BJ (cell line): Measurements from ENCODE around the gene FOXC2. TPM values are rescaled to one million over a fixed set of nuclear protein-coding genes. Genes with fewer than 3 reads are reported as not detected.

ENCODE experiments used
- CTCF ChIA-PET: fragments of 350-600 bp; formaldehyde crosslinking; extraction: SDS; loops from one replicate; lab custom pipeline; 2021; ENCODE audit warnings: antibody characterized with exemption, inconsistent platforms; lab: Yijun Ruan, JAX
- POLR2A ChIA-PET: fragments of 300-600 bp; sonication (Branson Sonifier 250); formaldehyde crosslinking; extraction: SDS; loops from one replicate; lab custom pipeline; 2021; ENCODE audit warnings: antibody characterized with exemption; lab: Charles Lee
- DNase-seq: peaks from one replicate; pipeline ENCODE4 v3.0.0-alpha.2; 2011; ENCODE audit warnings: low read depth
- H3K27me3 ChIP-seq: 2 replicates; pipeline ENCODE4 v1.6.0; 2011; ENCODE audit warnings: low read length; ENCODE audit not compliant: control insufficient read depth, insufficient read depth
- H3K36me3 ChIP-seq: 2 replicates; pipeline ENCODE4 v1.5.1; 2011; ENCODE audit warnings: low read length; ENCODE audit not compliant: control insufficient read depth, insufficient read depth
- H3K4me3 ChIP-seq: 2 replicates; pipeline ENCODE4 v1.5.1; 2011; ENCODE audit warnings: low read depth, mild to moderate bottlenecking, control low read depth, low read length
- CTCF ChIP-seq: IDR thresholded peaks from 2 replicates; pipeline ENCODE4 v1.5.1; 2011; ENCODE audit warnings: low read depth, mild to moderate bottlenecking, control low read depth, inconsistent platforms, low read length, moderate library complexity; ENCODE audit not compliant: insufficient read depth
- polyA plus RNA-seq: library from polyadenylated mRNA; depleted of rRNA; stranded (reverse); fragments of >200 nt; gene quantifications from 2 replicates; pipeline ENCODE4 v1.2.3, GENCODE V29; 2011

Gene FOXC2
- polyA plus RNA-seq, 1 experiment: 0.63 TPM

GRCh38 chr16:86601356-86601755 is 34.7 kb downstream of the FOXC2 start:
- H3K4me3 ChIP-seq: no peak overlapping the region
- no peaks in the 10 kb centered on the region for H3K36me3 ChIP-seq
- DNase-seq: no peak
- no peaks in the 10 kb centered on the region for H3K27me3 ChIP-seq
- CTCF ChIA-PET: no interaction called here
- POLR2A ChIA-PET: no interaction called here
- TF ChIP-seq CTCF: no peak

GRCh38 chr16:86602521-86602920 is 35.9 kb downstream of the FOXC2 start:
- no peak for DNase-seq
- Histone ChIP-seq H3K36me3 (no peaks in the 10 kb centered on the region), H3K4me3 (no peak overlapping the region), H3K27me3 (no peaks in the 10 kb centered on the region)
- ChIA-PET POLR2A (no interaction called here), CTCF (interaction anchor here (1.0 kb wide), 1 partner anchor 12 kb away, joined by 3 read pairs; no protein-coding TSS in a partner anchor)
- TF ChIP-seq CTCF: no peak

DNA sequence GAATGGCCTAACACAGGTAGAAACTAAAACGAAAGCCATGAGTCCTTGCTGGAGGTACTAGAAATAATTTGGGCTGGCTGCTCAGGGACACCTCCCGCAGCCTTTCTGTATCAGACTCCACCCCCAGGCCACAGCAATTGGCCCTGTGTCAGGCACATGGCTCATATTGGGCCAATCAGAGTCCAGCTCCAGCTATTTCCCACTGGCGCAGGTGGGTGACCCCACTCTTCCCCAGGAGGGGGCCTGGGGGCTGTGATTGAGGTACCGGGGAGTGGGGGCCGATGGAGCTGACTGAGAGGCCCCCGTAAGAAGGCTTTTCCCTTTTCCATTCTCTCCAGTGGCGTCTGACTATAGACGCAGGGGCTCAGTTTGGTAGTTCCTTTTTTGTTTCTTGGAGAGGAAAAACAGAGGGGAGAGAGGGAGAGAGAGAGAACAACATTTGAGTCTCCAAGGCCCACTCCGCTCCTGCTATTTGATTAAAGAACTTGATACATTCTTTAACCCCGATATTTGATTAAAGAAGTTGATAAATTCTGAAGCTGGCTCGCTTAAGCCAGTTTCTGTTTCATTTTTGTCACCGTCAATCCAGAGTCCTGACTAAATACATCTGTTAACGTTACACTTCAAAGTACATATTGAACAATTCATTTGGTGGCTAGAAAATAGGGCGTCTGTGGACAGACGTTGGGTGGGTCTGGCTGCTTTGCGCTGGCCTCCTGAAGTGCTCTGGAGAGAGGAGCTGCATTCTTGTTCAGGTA is 38.0 kb downstream of the FOXC2 start:
- no peaks in the 10 kb centered on the region for H3K27me3 ChIP-seq
- no peak for DNase-seq
- no peak overlapping the region for H3K4me3 ChIP-seq
- TF ChIP-seq CTCF: no peak
- CTCF ChIA-PET: interaction anchor here (0.7 to 1.1 kb wide), 2 partner anchors 18 to 21 kb away, joined by 3 to 5 read pairs; no protein-coding TSS in a partner anchor
- POLR2A ChIA-PET: no interaction called here
- no peaks in the 10 kb centered on the region for H3K36me3 ChIP-seq

DNA sequence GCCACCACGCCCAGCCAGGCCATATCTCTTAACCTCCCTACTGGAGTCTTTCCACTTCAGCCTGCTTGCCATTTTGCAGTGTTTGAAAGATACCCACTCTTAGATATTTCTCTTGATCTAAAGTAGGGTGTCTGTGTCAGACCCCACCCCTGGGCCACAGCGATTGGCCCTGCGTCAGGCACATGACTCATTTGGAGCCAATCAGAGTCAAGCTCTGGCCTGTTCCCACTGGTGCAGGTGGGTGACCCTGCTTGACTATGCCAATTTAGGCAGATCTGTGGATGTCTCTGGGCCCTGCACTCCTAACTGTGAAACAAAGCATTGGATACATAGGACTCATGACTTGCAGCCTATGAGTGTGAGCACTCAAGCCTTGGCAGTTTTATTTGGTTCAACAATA is 39.3 kb downstream of the FOXC2 start:
- POLR2A ChIA-PET: no interaction called here
- CTCF ChIA-PET: no interaction called here
- TF ChIP-seq CTCF: no peak
- Histone ChIP-seq H3K36me3 (no peaks in the 10 kb centered on the region), H3K4me3 (no peak overlapping the region), H3K27me3 (no peaks in the 10 kb centered on the region)
- DNase-seq: no peak

DNA sequence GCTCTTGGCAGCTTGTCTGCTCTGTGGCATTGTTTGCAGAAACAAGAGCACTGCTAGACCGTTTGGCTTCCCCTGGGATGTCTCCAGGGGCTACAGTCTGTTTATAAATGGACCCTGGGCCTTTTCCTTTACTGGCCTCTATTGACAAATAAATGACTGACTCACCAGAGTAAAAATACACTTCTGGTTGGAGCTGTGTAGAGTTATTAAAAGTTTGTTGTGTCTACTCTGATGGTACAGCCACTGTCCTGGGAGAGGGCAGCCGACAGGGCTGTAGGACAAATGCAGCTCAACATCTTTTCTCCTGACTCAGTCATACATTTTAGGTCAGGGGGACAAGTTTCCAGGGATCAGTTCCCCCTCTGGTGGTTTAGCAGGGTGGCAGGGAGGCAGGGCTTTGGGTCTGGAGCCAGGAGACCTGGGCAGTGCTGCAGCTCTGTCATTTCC is 41.7 kb downstream of the FOXC2 start:
- Histone ChIP-seq H3K4me3 (no peak overlapping the region), H3K36me3 (no peaks in the 10 kb centered on the region), H3K27me3 (no peaks in the 10 kb centered on the region)
- ChIA-PET CTCF (interaction anchor here (0.8 to 1.3 kb wide), 3 partner anchors 19 to 454 kb away, joined by 3 to 4 read pairs (median 4); no protein-coding TSS in a partner anchor), POLR2A (no interaction called here)
- TF ChIP-seq CTCF: 0 out of 2 replicates have a peak, but pooled peaks have one; percentile 11
- no peak for DNase-seq
